Keratinocyte (primary cell): ENCODE data around the gene SIRPG.

Source experiments
- EZH2 ChIP-seq: IDR thresholded peaks from one replicate; pipeline ENCODE4 v1.6.1; 2012; ENCODE audit warnings: inconsistent platforms, mild to moderate bottlenecking, low read length, moderate library complexity
- TF ChIP-seq, protein P1 (sequence below), 3 experiments: IDR thresholded peaks in 1 of 3; conservative IDR thresholded peaks in 1 of 3; optimal IDR thresholded peaks in 1 of 3; 2 replicates in 2 of 3; 3 replicates in 1 of 3; pipeline versions ENCODE3 to v1.5.1; 2011; ENCODE audit warnings: low read length in 3 of 3, mild to moderate bottlenecking in 3 of 3, moderate library complexity in 2 of 3, control low read depth in 1 of 3, inconsistent platforms in 1 of 3; ENCODE audit not compliant: insufficient read depth in 2 of 3; ENCODE audit errors: extremely low read depth in 1 of 3

GRCh38 chr20:1629321-1629720 is 28.3 kb downstream of the SIRPG start:
- TF ChIP-seq, protein P1, sequence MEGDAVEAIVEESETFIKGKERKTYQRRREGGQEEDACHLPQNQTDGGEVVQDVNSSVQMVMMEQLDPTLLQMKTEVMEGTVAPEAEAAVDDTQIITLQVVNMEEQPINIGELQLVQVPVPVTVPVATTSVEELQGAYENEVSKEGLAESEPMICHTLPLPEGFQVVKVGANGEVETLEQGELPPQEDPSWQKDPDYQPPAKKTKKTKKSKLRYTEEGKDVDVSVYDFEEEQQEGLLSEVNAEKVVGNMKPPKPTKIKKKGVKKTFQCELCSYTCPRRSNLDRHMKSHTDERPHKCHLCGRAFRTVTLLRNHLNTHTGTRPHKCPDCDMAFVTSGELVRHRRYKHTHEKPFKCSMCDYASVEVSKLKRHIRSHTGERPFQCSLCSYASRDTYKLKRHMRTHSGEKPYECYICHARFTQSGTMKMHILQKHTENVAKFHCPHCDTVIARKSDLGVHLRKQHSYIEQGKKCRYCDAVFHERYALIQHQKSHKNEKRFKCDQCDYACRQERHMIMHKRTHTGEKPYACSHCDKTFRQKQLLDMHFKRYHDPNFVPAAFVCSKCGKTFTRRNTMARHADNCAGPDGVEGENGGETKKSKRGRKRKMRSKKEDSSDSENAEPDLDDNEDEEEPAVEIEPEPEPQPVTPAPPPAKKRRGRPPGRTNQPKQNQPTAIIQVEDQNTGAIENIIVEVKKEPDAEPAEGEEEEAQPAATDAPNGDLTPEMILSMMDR (optimal IDR thresholded peaks at IDR 0.05 in 1 of 3, IDR thresholded peaks at IDR 0.05 in 1 of 3, conservative IDR thresholded peaks at IDR 0.05 in 1 of 3; ENCODE audit: extremely low read depth in 1 of 3, insufficient read depth in 2 of 3, low read length in 3 of 3), result no peak
- no peak for TF ChIP-seq EZH2
